GM23338 (cell line): ENCODE results near the gene MYO3B. TPM values are rescaled to one million over a fixed set of nuclear protein-coding genes. Genes with fewer than 3 reads are reported as not detected.

Experiments
- ATAC-seq: fragments of 200-7000 bp; cut with Tn5 transposase; 3 replicates; pipeline ENCODE4 v1.9.1; 2020
- DNase-seq: peaks from one replicate; pipeline ENCODE4 v3.0.0-alpha.2; 2015; ENCODE audit warnings: low spot score
- H2AFZ ChIP-seq: fragments of 200-600 bp; sonication (generic); 2 replicates; pipeline ENCODE4 v1.8.0; 2016; ENCODE audit warnings: antibody characterized with exemption, mild to moderate bottlenecking, moderate library complexity
- H3F3A ChIP-seq: fragments of 200-600 bp; sonication (generic); replicated peaks from 2 replicates; pipeline ENCODE4 v1.8.0; 2017; ENCODE audit warnings: antibody characterized with exemption, mixed run types, low read depth
- H3K27ac ChIP-seq: fragments of 200-600 bp; sonication (generic); 2 replicates; pipeline ENCODE4 v1.6.1; 2016; ENCODE audit warnings: low read depth
- H3K27me3 ChIP-seq: fragments of 200-600 bp; sonication (generic); 2 replicates; pipeline ENCODE4 v1.8.0; 2016; ENCODE audit warnings: mild to moderate bottlenecking, mixed run types, moderate library complexity; ENCODE audit not compliant: insufficient read depth
- H3K36me3 ChIP-seq: fragments of 200-600 bp; sonication (generic); 2 replicates; pipeline ENCODE4 v1.8.0; 2016; ENCODE audit warnings: mild to moderate bottlenecking; ENCODE audit not compliant: insufficient read depth
- H3K4me1 ChIP-seq: fragments of 200-600 bp; sonication (generic); 2 replicates; pipeline ENCODE4 v1.8.0; 2016; ENCODE audit warnings: mild to moderate bottlenecking, moderate library complexity; ENCODE audit not compliant: insufficient read depth
- H3K4me2 ChIP-seq: fragments of 200-600 bp; sonication (generic); 2 replicates; pipeline ENCODE4 v1.7.1; 2017; ENCODE audit warnings: mixed run types
- H3K4me3 ChIP-seq: fragments of 200-600 bp; sonication (generic); 2 replicates; pipeline ENCODE4 v1.6.1; 2016; ENCODE audit warnings: mixed run types
- H3K79me2 ChIP-seq: fragments of 200-600 bp; sonication (generic); replicated peaks from 2 replicates; pipeline ENCODE4 v1.8.0; 2017; ENCODE audit warnings: mild to moderate bottlenecking; ENCODE audit not compliant: insufficient read depth
- H3K9me2 ChIP-seq: fragments of 200-600 bp; sonication (generic); 2 replicates; pipeline ENCODE4 v1.8.0; 2017; ENCODE audit not compliant: insufficient read depth
- H4K20me1 ChIP-seq: fragments of 200-600 bp; sonication (generic); replicated peaks from 2 replicates; pipeline ENCODE4 v1.8.0; 2017; ENCODE audit warnings: mild to moderate bottlenecking; ENCODE audit not compliant: insufficient read depth
- H3K27ac Mint-ChIP-seq: 2 replicates; pipeline ENCODE4 v1.8.0; 2020; ENCODE audit warnings: inconsistent platforms, mild to moderate bottlenecking, moderate library complexity, mixed read lengths
- H3K27me3 Mint-ChIP-seq: 3 replicates; pipeline ENCODE4 v1.8.0; 2022; ENCODE audit warnings: low read depth, mild to moderate bottlenecking, moderate library complexity, mixed read lengths, inconsistent platforms; ENCODE audit not compliant: insufficient read depth, poor library complexity
- H3K36me3 Mint-ChIP-seq: 3 replicates; pipeline ENCODE4 v1.8.0; 2021; ENCODE audit warnings: low read depth, mild to moderate bottlenecking, inconsistent platforms, moderate library complexity, mixed read lengths
- H3K4me1 Mint-ChIP-seq: 3 replicates; pipeline ENCODE4 v1.8.0; 2020; ENCODE audit warnings: mild to moderate bottlenecking, inconsistent platforms, mixed read lengths
- H3K4me3 Mint-ChIP-seq: 3 replicates; pipeline ENCODE4 v1.8.0; 2021; ENCODE audit warnings: moderate library complexity, mild to moderate bottlenecking, inconsistent platforms, mixed read lengths
- H3K9me3 Mint-ChIP-seq: 3 replicates; pipeline ENCODE4 v1.8.0; 2020; ENCODE audit warnings: moderate library complexity, mild to moderate bottlenecking, inconsistent platforms, mixed read lengths
- ETS1 ChIP-seq: IDR thresholded peaks from 2 replicates; pipeline ENCODE4 v1.6.1; 2016; ENCODE audit warnings: antibody characterized with exemption
- EZH2 ChIP-seq: fragments of 200-600 bp; sonication (generic); IDR thresholded peaks from one replicate; pipeline ENCODE4 v1.8.0; 2017; ENCODE audit warnings: antibody characterized with exemption, mild to moderate bottlenecking, low read depth; ENCODE audit not compliant: unreplicated experiment
- EZH2phosphoT487 ChIP-seq: fragments of 200-600 bp; sonication (generic); IDR thresholded peaks from one replicate; pipeline ENCODE4 v1.8.1; 2018; ENCODE audit warnings: antibody characterized with exemption; ENCODE audit not compliant: unreplicated experiment
- JUNB ChIP-seq: IDR thresholded peaks from one replicate; pipeline ENCODE4 v1.6.1; 2016; ENCODE audit warnings: antibody characterized with exemption; ENCODE audit not compliant: unreplicated experiment
- NANOG ChIP-seq: IDR thresholded peaks from 2 replicates; pipeline ENCODE4 v1.6.1; 2016; ENCODE audit warnings: antibody characterized with exemption, borderline replicate concordance
- POLR2AphosphoS5 ChIP-seq: IDR thresholded peaks from 2 replicates; pipeline ENCODE4 v1.6.1; 2016; ENCODE audit warnings: antibody characterized with exemption, low read depth
- STAT1 ChIP-seq: IDR thresholded peaks from one replicate; pipeline ENCODE4 v1.6.1; 2016; ENCODE audit warnings: antibody characterized with exemption; ENCODE audit not compliant: unreplicated experiment
- ZNF114 ChIP-seq: fragments of 250-450 bp; sonication (Bioruptor Pico); IDR thresholded peaks from 2 replicates; pipeline ENCODE4 v1.5.0; 2020; ENCODE audit warnings: mild to moderate bottlenecking, moderate library complexity
- ZNF331 ChIP-seq: fragments of 250-450 bp; sonication (Bioruptor Pico); IDR thresholded peaks from 2 replicates; pipeline ENCODE4 v1.5.0; 2020; ENCODE audit warnings: low read depth, mild to moderate bottlenecking, moderate library complexity
- ZNF462 ChIP-seq: fragments of 250-450 bp; sonication (Bioruptor Pico); IDR thresholded peaks from 2 replicates; pipeline ENCODE4 v1.5.0; 2020; ENCODE audit warnings: mild to moderate bottlenecking, moderate library complexity
- polyA plus RNA-seq: library from polyadenylated mRNA; unstranded; fragments of >200 nt; fragmentation: Nextera tagmentation; extraction: Ambion mirVana; gene quantifications from 2 replicates; pipeline ENCODE4 v1.2.1, GENCODE V29; 2016
- total RNA-seq: library from RNA; depleted of rRNA; stranded (reverse); fragments of >200 nt; shearing (Covaris generic); gene quantifications from 2 replicates; pipeline ENCODE4 v1.2.3, GENCODE V29; 2014
- TF ChIP-seq, protein P1 (sequence below): IDR thresholded peaks from one replicate; pipeline ENCODE4 v1.6.1; 2018; ENCODE audit warnings: antibody characterized with exemption; ENCODE audit not compliant: unreplicated experiment

The MYO3B gene
- total and polyA plus RNA-seq, 2 experiments from 2014 or later = 0.42 TPM; not detected in 1

DNA sequence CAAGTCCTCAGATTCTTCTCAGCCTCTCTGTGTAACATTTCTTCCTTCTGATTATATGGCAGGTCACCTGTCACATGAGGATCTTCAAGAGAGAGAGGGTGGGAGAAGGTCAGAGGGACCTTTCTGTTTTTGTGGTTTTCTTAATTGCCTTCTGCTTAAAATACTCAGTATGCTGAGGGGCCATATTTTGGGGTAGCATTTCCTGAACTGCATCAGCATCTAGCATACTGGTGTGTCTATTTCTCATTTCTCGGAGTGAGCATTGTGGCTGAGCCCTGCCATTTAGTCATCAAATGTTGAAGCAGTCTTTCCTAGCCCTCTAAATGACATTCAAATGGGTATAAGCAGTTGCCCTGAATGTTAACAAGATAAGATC is 162.7 kb downstream of the MYO3B start (continued):
- TF ChIP-seq POLR2AphosphoS5 (no peak), ETS1 (no peak), NANOG (no peak), EZH2 (no peak), ZNF114 (no peak), EZH2phosphoT487 (no peak), ZNF331 (CRISPR knock-in tag) (no peak), JUNB (no peak), STAT1 (no peak)
- TF ChIP-seq, protein P1, sequence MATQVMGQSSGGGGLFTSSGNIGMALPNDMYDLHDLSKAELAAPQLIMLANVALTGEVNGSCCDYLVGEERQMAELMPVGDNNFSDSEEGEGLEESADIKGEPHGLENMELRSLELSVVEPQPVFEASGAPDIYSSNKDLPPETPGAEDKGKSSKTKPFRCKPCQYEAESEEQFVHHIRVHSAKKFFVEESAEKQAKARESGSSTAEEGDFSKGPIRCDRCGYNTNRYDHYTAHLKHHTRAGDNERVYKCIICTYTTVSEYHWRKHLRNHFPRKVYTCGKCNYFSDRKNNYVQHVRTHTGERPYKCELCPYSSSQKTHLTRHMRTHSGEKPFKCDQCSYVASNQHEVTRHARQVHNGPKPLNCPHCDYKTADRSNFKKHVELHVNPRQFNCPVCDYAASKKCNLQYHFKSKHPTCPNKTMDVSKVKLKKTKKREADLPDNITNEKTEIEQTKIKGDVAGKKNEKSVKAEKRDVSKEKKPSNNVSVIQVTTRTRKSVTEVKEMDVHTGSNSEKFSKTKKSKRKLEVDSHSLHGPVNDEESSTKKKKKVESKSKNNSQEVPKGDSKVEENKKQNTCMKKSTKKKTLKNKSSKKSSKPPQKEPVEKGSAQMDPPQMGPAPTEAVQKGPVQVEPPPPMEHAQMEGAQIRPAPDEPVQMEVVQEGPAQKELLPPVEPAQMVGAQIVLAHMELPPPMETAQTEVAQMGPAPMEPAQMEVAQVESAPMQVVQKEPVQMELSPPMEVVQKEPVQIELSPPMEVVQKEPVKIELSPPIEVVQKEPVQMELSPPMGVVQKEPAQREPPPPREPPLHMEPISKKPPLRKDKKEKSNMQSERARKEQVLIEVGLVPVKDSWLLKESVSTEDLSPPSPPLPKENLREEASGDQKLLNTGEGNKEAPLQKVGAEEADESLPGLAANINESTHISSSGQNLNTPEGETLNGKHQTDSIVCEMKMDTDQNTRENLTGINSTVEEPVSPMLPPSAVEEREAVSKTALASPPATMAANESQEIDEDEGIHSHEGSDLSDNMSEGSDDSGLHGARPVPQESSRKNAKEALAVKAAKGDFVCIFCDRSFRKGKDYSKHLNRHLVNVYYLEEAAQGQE = no peak

DNA sequence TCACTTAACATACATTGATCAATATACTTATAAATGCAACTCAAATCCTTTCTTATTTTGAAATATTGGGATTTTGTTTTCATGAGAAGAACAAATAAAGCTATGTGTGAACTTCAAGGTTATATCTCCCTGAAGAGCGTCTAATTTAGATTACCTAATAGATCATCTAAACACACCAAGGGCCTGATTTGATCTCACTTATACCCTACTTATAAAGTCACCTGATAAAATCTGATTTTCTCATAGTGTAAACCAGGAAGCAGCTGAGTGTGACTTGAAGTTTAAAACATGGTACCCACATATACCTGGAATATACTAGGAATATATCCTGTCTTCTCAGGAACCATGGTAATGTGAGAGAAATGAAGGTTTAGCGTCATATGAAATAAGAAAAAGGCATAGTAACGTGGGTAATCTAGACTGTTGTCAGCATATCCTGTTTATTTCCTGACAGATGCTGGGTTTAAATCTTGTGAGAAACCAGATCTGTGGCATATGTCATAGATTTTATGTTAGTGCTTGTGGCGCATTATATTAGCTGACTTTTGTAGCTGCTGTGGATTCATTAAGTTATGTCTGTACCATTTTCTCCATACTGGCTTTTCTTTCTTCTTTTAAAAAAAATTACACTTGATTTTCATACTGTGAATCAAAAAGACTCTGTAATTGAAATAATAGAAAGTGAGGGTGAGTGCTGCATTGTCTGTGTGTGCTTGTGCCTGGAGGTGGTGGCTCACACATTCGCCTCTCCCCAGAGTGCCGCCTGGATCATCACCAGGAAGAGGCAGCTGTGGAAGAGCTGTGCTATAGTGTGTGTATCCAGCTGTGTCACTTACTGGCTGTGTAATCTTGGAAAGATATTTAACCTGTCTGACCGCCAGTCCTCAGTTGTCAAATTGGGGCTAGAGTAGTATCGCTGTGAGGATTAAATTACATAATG is 164.0 kb downstream of the MYO3B start:
- peaks cover 3% of the 10 kb centered on the region for H3K27me3 Mint-ChIP-seq
- ATAC-seq (peak; percentile 49), DNase-seq (no peak)
- Histone ChIP-seq H3K9me2 (no peaks in the 10 kb centered on the region), H3K4me2 (no peak overlapping the region), H3K36me3 (no peaks in the 10 kb centered on the region), H3F3A (no peaks in the 10 kb centered on the region), H2AFZ (no peak overlapping the region), H3K79me2 (no peaks in the 10 kb centered on the region), H3K27ac (no peak overlapping the region), H4K20me1 (no peaks in the 10 kb centered on the region), H3K27me3 (no peaks in the 10 kb centered on the region), H3K4me1 (peaks cover 36% of the 10 kb centered on the region), H3K4me3 (no peak overlapping the region)
- no peak overlapping the region for H3K4me3 Mint-ChIP-seq
- H3K9me3 Mint-ChIP-seq = no peaks in the 10 kb centered on the region
- peaks cover 48% of the 10 kb centered on the region for H3K4me1 Mint-ChIP-seq
- no peaks in the 10 kb centered on the region for H3K36me3 Mint-ChIP-seq
- H3K27ac Mint-ChIP-seq = no peak overlapping the region
- TF ChIP-seq EZH2 (no peak), NANOG (no peak), ZNF462 (CRISPR knock-in tag) (no peak), ZNF114 (no peak), EZH2phosphoT487 (no peak)
